ENCODE data around the gene ATP1B4.

The ATP1B4 gene

GRCh38 chrX:120402369-120402768 lies 40.5 kb downstream of the ATP1B4 start:
- CTCF ChIA-PET = interaction anchor here (0.6 to 0.7 kb wide), 2 partner anchors 50 to 182 kb away, joined by 5 to 6 read pairs; no protein-coding TSS in a partner anchor
- Histone ChIP-seq H3K36me3 (ENCODE audit: control insufficient read depth in 2 of 2, insufficient read depth in 1 of 2, low read length in 2 of 2) (no peaks in the 10 kb centered on the region), H3K4me1 (ENCODE audit: control insufficient read depth, insufficient read depth, low read length) (no peaks in the 10 kb centered on the region), H3K27ac (ENCODE audit: extremely low read depth, low read depth, low read length) (no peak overlapping the region), H3K4me3 (ENCODE audit: low read depth, low read length) (no peak overlapping the region), H3K9me3 (ENCODE audit: control insufficient read depth, insufficient read depth, low read depth, low read length) (no peaks in the 10 kb centered on the region)
- POLR2A ChIA-PET = no interaction called here
- TF ChIP-seq ZNF266 (tag by site-specific recombination; IDR thresholded peaks at IDR 0.05; ENCODE audit: low read depth) (no peak), ZNF621 (tag by site-specific recombination; IDR thresholded peaks at IDR 0.05) (no peak), ZNF654 (tag by site-specific recombination; IDR thresholded peaks at IDR 0.05; ENCODE audit: low read depth) (no peak), ZNF23 (tag by site-specific recombination; IDR thresholded peaks at IDR 0.05; ENCODE audit: borderline replicate concordance) (no peak), ZNF747 (tag by site-specific recombination; IDR thresholded peaks at IDR 0.05) (no peak)

GRCh38 chrX:120406638-120407037 lies 44.7 kb downstream of the ATP1B4 start:
- H3K27ac ChIP-seq (ENCODE audit: extremely low read depth, low read depth, low read length) = no peak overlapping the region
- TF ChIP-seq ZNF701 (tag by site-specific recombination; IDR thresholded peaks at IDR 0.05) (no peak), ZNF223 (tag by site-specific recombination; IDR thresholded peaks at IDR 0.05) (no peak), BCL6B (tag by site-specific recombination; IDR thresholded peaks at IDR 0.05) (no peak), ZNF560 (tag by site-specific recombination; IDR thresholded peaks at IDR 0.05; ENCODE audit: borderline replicate concordance) (no peak), GLIS2 (tag by site-specific recombination; IDR thresholded peaks at IDR 0.05) (no peak), ZNF341 (tag by site-specific recombination; IDR thresholded peaks at IDR 0.05; ENCODE audit: low read depth) (no peak), INSM2 (tag by site-specific recombination; IDR thresholded peaks at IDR 0.05) (no peak), ZNF521 (tag by site-specific recombination; IDR thresholded peaks at IDR 0.05) (no peak), ZNF670 (tag by site-specific recombination; IDR thresholded peaks at IDR 0.05; ENCODE audit: low read depth) (no peak), KLF8 (tag by site-specific recombination; IDR thresholded peaks at IDR 0.05) (no peak), ZNF514 (tag by site-specific recombination; IDR thresholded peaks at IDR 0.05) (no peak), ZBTB10 (tag by site-specific recombination; IDR thresholded peaks at IDR 0.05) (no peak), ZNF785 (tag by site-specific recombination; IDR thresholded peaks at IDR 0.05) (no peak), ZNF843 (tag by site-specific recombination; IDR thresholded peaks at IDR 0.05) (no peak), ZNF354C (tag by site-specific recombination; IDR thresholded peaks at IDR 0.05; ENCODE audit: borderline replicate concordance, low read depth) (no peak), HOXC10 (CRISPR knock-in tag; IDR thresholded peaks at IDR 0.05) (no peak), EGR2 (tag by site-specific recombination; IDR thresholded peaks at IDR 0.05; ENCODE audit: low read depth) (no peak)
- H3K9me3 ChIP-seq (ENCODE audit: control insufficient read depth, insufficient read depth, low read depth, low read length) = no peaks in the 10 kb centered on the region; the same call in 1 of the 2 replicates
- no peaks in the 10 kb centered on the region for H3K4me1 ChIP-seq (ENCODE audit: control insufficient read depth, insufficient read depth, low read length)
- ChIA-PET CTCF (interaction anchor here (0.6 kb wide), 1 partner anchor 23 kb away, joined by 3 read pairs; no protein-coding TSS in a partner anchor), POLR2A (no interaction called here)
- H3K36me3 ChIP-seq (ENCODE audit: control insufficient read depth in 2 of 2, insufficient read depth in 1 of 2, low read length in 2 of 2) = no peaks in the 10 kb centered on the region
- no peak overlapping the region for H3K4me3 ChIP-seq (ENCODE audit: low read depth, low read length)
